Activated CD4-positive, alpha-beta T cell treated with anti-CD3 and anti-CD28 coated beads, Interleukin-2, amount 50 U/mL, for 16 hours (primary cell): ENCODE results near the gene SLC30A1.
"Not testable (repeated sequence)": the region's sequence is repeated elsewhere in the genome, so short reads cannot be mapped to it uniquely, and the experiment has no call there.

Experiments
- DNase-seq: peaks from one replicate; pipeline ENCODE4 v3.0.0-alpha.2; 2020

The SLC30A1 gene

GRCh38 chr1:211547710-211548109 lies 31.3 kb downstream of the SLC30A1 start:
- no peak for DNase-seq

- no peak for DNase-seq
Observed at GRCh38 chr1:211546543-211546942, 32.4 kb downstream of the SLC30A1 start.

DNA sequence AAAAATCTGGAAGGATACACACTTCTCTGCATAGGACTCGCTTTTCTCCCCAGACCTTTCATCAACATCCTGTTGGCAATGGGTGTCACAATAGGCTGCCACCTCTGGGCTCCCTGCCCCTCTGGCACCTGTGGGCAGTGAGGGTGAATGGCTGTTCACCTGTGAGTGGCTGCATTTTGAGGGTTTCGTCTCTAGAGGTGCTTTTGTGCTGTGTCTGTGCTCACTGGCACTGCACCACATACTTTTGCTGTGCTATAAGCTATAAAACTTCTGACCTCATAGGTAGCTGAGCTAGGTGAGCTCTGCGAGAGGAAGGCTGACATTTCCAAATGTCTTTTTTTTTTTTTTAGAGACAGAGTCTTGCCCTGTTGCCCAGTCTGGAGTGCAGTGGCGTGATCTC lies 35.9 kb downstream of the SLC30A1 start:
- DNase-seq, result no peak

DNA sequence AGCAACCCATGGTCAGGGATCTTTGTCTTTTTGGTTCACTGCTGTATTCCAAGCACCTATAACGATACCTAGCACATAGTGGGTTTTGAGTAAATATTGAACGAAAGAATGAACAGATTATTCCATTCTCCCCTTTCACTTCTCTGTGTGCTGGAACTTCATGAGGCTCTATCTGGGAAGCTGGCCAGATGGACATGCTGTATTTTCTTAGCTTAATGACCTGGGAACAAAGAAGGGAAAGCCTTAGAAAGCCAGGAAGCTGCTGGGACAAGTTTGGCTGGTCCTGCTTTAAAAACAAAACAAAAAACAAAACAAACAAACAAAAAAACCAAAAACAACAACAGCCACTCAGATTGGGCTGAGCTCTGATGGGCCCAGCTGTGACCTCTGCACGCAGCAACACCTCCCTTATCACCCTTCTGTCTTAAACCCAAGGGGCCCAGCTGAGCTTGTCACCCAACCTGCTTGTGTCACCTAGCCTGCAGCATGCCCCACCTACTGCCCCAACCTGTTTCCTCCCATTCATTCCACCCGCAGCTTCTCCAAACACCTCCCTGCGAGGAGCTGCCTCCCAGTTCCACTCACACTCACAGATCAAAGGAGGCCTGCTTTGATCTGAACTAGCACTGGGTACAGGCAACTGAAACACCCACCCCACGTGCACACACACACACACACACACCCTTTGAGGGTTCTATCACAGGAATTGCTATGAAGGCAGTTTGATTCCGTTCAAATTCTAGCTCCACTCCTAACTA lies 37.1 kb downstream of the SLC30A1 start:
- DNase-seq, result no peak

DNA sequence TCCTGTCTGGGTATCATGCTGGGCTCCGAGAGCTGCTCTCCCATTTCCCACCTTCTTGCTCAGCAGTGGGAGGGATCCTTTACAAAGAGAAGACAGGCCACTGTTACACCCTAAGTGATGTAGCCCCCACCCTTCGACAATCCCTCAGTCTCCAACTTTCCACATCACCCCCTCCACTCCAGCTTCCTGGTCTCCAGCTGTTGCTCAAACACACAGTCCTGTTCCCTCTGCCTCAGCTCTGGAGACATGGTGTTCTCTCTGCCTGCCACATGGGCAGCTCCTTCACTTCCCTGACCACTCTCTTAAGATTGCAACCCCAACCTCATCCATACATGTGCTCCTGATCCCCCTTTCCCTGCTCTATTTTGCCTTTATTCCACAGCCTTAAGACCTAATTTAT lies 37.7 kb downstream of the SLC30A1 start:
- no peak for DNase-seq

DNA sequence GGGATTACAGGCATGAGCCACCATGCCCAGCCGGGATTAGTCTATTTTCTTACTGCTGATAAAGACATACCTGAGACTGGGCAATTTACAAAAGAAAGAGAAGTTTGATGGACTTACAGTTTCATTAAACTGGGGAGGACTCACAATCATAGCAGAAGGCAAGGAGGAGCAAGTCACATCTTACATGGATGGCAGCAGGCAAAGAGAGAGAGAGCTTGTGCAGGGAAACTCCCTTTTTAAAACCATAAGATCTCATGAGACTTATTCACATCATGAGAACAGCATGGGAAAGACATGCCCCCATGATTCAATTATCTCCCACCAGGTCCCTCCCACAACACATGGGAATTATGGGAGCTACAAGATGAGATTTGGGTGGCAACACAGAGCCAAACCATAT lies 38.1 kb downstream of the SLC30A1 start:
- DNase-seq, result not testable (repeated sequence)

DNA sequence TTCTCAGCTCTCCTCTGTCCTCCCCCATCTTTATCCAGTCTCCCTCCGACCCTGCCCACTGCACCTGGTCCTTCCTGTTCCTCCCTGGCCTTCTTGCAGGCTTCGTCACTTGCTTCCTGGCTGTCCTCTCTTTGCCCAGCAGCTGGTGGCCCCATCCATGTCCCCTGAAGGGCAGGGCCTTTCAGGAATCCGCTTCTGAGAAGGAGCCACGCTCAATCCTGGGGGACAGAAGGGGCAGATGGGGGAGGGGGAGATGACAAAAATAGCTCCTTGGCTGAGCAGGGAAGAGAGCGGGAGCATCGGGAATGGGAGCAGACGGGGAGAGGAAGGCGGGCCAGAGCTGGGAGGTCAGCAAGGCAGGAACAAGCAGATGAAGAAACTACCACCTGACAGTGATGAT lies 40.7 kb downstream of the SLC30A1 start:
- no peak for DNase-seq

GRCh38 chr1:211537253-211537652 lies 41.7 kb downstream of the SLC30A1 start:
- DNase-seq, result no peak

DNA sequence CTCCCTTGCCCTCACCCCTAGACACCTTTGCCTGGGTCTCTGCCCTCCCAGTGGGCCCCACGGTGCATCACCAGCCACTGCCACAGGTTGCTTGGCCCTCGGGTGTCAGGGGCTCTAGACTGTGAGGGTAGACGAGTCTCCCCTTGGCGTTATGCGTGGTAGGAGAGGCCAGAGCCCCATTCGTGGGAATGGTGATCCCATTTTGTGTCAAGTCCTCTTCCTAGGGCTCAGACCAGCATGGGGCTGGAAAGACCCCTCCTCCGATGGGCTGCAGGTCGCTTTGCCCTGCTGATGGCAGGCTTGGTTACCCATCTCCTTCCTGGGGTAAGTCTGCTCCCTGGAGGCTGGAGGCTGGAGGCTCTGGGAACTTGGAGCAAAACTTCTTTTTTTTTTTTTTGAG lies 42.4 kb downstream of the SLC30A1 start:
- DNase-seq, result no peak

DNA sequence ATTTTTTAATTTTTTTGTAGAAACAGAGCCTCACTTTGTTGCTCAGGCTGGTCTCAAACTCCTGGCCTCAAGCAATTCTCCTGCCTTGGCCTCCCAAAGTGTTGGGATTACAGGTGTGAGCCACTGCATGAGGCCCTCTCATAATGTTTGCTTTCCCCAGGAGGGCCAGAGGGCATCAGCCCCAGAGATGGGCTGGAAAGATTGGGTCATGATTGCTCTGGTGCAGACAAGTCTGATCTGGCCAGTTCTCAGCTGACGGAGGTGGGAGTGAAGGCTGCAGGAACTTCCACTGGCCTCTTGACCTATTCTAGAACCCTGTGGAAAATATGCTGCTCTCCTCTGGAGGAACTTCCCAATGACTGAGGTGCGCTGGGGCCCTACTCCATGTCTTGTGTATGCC lies 43.6 kb downstream of the SLC30A1 start:
- DNase-seq, result no peak

DNA sequence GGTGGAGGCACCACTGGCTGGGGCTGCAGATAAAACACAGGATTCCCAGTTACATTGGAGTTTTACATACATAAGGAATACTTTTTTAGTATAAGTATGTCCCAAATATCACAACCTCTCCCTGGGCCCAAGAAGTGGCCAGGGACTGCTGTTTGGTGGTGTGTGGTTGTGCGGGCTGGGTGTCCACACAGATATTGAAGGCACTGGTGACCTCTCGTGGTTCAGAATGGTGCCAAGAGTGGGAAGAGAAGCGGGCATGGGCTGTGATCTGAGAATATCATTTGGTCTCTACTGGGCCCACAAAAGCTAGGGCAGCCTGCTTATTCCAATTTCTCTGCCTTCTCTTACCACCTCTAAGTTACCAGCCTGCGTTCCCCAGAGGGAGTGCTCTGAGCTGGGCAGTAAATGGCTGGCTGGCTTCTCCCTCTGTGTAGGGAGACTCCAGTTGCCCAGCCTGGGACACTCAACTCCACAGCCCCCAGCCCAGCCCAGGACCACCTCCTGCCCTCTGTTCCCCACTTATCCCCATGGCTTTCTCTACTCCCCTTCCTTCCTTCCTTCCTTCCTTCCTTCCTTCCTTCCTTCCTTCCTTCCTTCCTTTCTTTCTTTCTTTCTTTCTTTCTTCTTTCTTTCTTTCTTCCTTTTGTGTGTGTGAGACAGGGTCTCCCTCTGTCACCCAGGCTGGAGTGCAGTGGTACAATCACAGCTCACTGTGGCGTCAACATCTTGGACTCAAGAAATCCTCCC lies 44.2 kb downstream of the SLC30A1 start:
- DNase-seq, result no peak

DNA sequence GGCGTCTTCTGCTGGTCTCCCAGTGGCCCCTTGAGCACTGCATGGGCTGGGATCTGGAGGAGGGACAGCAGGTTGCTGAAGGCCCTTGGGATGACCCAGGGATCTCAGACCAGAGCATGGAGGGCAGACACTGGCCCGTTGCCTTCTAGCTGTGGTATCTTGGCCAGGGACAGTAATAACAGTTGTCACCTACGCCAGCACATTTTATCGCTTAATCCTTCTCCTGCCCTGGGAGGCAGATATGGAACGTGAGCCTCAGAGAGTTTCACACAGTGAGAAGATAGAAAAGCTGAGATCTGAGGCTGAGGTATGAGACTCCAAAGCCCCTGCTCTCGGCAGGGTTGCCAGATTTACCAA lies 46.9 kb downstream of the SLC30A1 start:
- DNase-seq, result no peak

DNA sequence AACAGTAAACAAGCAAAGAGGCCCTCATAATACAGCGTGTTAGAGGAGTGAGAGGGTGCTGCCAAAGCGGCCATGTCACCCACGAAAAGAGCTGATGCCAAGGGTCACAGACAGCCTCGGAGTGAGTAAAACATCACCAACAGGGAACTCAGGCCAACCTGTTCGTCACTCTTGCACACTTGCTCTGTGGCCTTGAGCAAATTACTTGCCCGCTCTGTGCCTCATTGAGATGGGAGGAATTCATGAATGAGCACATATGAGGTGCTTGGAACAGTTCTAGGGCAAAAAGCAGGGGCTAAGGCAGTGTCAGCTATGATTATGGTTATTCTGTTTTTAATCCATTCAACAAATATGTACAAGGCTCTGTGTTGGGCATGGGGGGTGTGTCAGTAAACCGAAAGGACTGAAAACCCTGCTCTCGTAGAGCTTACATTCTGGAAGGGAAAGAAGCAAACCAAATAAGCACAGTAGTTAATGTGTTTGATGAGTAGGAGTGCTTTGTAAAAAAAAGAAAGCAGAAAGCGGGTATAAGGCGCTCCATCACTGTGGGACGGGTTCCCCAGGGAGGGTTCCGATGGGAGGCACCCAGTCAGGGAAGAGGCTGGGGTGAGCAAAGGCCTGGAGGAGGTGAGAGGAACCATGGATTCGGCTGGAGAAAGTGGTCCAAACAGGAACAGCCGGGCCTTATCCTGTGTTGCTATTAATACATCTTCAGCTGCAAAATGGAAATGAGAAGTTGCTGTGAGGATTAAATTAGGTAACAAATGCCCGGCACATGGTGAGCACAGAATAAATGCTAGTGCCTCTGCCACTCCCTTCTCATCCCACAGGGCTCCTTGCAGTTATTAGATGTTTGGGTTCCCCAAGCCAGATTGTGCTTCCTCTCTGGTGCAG lies 47.5 kb downstream of the SLC30A1 start:
- DNase-seq, result no peak

- DNase-seq, result no peak
Observed at GRCh38 chr1:211530102-211530501, 48.9 kb downstream of the SLC30A1 start.

DNA sequence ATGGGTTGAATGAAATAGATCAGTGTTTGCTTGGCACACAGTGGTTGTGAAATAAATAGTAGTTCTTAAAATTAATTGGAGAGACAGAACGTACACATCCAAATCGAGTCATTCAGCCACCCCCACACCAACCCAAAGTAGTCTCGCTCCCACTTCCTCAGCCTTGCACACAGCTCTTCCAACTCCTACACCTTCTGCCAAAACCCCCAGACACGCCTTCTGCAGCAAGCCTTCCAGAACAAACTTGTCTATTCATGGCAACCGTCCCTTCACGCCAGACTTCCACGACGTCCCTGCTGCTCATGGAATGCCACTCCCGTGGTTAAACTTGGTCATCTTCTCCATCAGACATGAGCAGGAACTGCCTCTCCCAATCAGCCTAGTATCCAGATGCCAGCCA lies 49.5 kb downstream of the SLC30A1 start:
- no peak for DNase-seq

GRCh38 chr1:211529011-211529410 lies 50.0 kb downstream of the SLC30A1 start:
- DNase-seq, result no peak

DNA sequence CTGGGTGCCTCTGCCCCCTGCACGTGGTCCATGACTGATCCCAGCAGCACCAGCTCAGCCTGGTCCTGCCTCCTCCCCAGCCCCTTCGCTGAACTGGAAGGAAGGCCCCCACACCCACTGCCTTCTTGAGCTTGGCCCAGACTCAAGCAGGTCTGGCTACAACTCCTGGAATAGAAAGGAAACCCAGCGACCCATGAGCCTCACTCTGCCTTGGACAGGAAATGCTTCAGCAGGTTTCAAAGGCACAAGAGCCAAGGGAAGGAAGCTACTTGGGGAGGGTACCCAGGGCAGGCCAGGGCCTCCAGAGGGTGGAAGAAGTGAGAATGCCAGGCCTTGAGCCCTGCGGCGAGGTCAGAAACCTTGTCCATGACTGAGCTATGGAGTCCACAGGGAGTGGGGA lies 51.1 kb downstream of the SLC30A1 start:
- no peak for DNase-seq

DNA sequence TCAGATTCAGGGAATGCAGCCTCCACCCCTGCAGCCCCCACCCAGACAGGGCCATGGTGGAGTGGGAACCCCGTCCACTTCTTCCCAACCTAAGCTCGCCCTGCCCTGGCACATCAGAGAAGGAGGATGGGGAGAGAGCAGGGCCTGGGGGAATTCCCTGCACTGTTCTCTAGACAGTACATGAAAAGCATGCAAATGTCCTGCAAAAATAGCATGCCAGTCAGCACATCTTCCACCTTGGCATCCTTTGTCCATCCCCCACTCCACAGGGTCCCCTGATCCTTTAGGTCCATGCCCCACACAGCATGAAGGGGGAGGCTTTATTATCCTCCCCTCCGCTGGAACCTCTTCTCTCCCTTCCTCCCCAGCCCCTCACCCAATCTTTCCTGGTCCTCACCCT lies 52.0 kb downstream of the SLC30A1 start:
- DNase-seq, result no peak

GRCh38 chr1:211526101-211526500 lies 52.9 kb downstream of the SLC30A1 start:
- DNase-seq, result no peak

GRCh38 chr1:211525101-211525676 lies 53.8 kb downstream of the SLC30A1 start:
- DNase-seq, result no peak

GRCh38 chr1:211524521-211524920 lies 54.4 kb downstream of the SLC30A1 start:
- no peak for DNase-seq

GRCh38 chr1:211522804-211523203 lies 56.2 kb downstream of the SLC30A1 start:
- DNase-seq, result no peak
